Measurements from ENCODE around the gene GALNT2.

Gene GALNT2

DNA sequence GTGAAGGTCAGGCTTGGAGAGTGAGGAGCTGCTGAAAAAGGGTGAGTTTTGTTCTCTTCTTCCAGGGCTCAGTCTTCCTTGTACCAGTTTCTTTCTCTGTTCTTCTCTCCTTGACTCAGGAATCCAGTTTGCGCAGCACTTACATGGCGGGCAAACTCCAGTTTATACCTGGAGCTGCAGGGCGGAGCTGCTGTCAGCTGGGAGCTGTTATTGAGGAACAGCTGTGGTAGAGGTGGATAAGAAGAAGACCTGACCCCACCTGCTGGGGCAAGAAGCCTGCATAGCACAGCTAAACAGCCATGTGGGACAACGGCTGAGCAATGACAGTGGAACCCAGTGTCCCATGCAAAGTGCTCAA, 46.2 kb downstream of the GALNT2 start:
- H3K9ac ChIP-seq (ENCODE audit: low read length in 2 of 2): peak overlapping the region in 1 of 2 donors; percentile 21
- peaks cover 0 to 5% of the 10 kb centered on the region in 2 donors for H3K36me3 ChIP-seq (ENCODE audit: control insufficient read depth in 2 of 2, insufficient read depth in 2 of 2, low read length in 2 of 2)
- H3K4me1 ChIP-seq (ENCODE audit: control insufficient read depth, insufficient read depth, low read length): peaks cover 65% of the 10 kb centered on the region
- no peaks in the 10 kb centered on the region for H3K9me3 ChIP-seq (ENCODE audit: control insufficient read depth in 2 of 2, low read length in 2 of 2)
- no peaks in the 10 kb centered on the region for H3K27me3 ChIP-seq (ENCODE audit: control insufficient read depth in 1 of 2, insufficient read depth in 2 of 2, low read length in 2 of 2)
- peak overlapping the region; percentile 46 for H3K27ac ChIP-seq (ENCODE audit: low read length)
- H3K4me3 ChIP-seq (ENCODE audit: low read length in 2 of 2): no peak overlapping the region

DNA sequence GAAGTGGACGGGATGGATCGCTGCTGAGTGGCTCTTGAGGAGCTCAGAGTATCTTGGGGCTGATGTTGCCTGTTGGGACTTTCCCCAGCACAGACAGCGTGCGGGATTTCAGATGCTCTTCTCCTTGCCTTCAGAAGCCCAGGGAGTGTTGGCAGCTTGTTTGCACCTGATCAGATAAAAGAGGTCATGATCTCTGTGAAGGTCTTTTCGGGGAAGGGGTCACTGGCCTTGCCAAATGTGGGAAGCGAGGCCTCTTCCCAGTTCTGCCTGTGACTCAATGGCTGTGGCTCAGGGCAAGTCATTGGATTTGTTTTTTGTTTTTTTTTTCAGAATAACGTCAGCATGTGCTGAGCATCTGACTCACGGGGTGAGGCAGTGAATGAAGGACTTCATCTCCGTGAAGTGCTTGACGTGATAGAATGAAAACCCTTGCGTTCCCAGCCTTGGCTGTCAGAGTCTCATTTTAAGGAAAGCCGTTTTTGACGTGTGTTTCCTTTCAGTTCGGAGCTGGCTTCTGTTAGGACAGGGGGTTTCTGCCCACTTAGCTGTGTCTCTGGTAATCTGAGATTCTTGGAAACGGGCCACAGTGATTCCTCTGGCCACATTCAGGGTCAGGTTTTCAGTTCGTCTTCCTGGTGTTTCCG, 46.7 kb downstream of the GALNT2 start:
- Histone ChIP-seq H3K9me3 (ENCODE audit: control insufficient read depth in 2 of 2, low read length in 2 of 2) (no peaks in the 10 kb centered on the region), H3K4me3 (ENCODE audit: low read length in 2 of 2) (peak overlapping the region in 1 of 2 donors; percentile 29), H3K4me1 (ENCODE audit: control insufficient read depth, insufficient read depth, low read length) (peaks cover 60% of the 10 kb centered on the region), H3K9ac (ENCODE audit: low read length in 2 of 2) (peak overlapping the region in 1 of 2 donors; percentile 29), H3K36me3 (ENCODE audit: control insufficient read depth in 2 of 2, insufficient read depth in 2 of 2, low read length in 2 of 2) (peaks cover 0 to 3% of the 10 kb centered on the region in 2 donors), H3K27me3 (ENCODE audit: control insufficient read depth in 1 of 2, insufficient read depth in 2 of 2, low read length in 2 of 2) (no peaks in the 10 kb centered on the region), H3K27ac (ENCODE audit: low read length) (no peak overlapping the region)

DNA sequence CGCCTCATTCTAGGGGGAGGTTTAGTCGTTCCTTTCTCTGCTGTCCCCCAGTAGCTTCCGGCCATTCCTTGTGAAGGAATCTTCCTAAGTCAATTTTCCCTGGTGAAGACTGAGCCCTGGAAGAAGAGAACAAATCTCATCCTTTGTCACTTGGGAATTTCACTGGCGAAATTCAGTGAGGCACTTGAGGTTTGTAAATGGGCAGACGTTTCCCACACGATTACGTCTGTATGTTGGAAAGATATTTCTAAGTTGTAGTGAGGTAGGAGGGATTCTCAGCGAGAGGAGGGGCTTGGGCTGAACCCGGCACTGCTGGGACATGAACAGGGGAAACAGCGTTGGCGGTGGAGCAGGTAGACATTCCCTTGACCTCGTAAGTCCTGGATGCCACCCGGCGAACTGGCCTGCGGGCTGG, 47.2 kb downstream of the GALNT2 start:
- Histone ChIP-seq H3K9ac (ENCODE audit: low read length in 2 of 2) (peak overlapping the region in 1 of 2 donors; percentile 29), H3K4me3 (ENCODE audit: low read length in 2 of 2) (peak overlapping the region in 1 of 2 donors; percentile 29), H3K27me3 (ENCODE audit: control insufficient read depth in 1 of 2, insufficient read depth in 2 of 2, low read length in 2 of 2) (no peaks in the 10 kb centered on the region), H3K27ac (ENCODE audit: low read length) (no peak overlapping the region), H3K4me1 (ENCODE audit: control insufficient read depth, insufficient read depth, low read length) (peaks cover 56% of the 10 kb centered on the region), H3K36me3 (ENCODE audit: control insufficient read depth in 2 of 2, insufficient read depth in 2 of 2, low read length in 2 of 2) (peaks cover 0 to 3% of the 10 kb centered on the region in 2 donors), H3K9me3 (ENCODE audit: control insufficient read depth in 2 of 2, low read length in 2 of 2) (no peaks in the 10 kb centered on the region)

DNA sequence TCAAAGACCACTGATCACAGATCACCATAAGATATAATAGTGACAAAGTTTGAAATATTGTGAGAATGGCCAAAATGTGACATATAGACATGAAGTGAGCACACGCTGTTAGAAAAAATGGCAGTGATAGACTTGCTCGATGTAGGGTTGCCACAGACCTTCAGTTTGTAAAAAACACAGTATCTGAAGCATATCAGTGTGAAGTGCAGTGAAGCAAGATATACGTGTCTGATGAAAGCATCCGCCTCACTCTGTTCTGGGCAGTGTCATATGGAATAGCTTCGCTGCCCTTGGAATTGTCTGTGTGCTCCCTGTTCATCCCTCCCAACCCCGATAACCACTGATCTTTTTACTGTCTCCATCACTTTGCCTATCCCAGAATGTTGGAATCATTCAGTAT, 50.7 kb downstream of the GALNT2 start:
- peaks cover 37% of the 10 kb centered on the region for H3K4me1 ChIP-seq (ENCODE audit: control insufficient read depth, insufficient read depth, low read length)
- H3K9me3 ChIP-seq (ENCODE audit: control insufficient read depth in 2 of 2, low read length in 2 of 2): no peaks in the 10 kb centered on the region
- H3K4me3 ChIP-seq (ENCODE audit: low read length in 2 of 2): no peak overlapping the region
- no peak overlapping the region for H3K27ac ChIP-seq (ENCODE audit: low read length)
- H3K27me3 ChIP-seq (ENCODE audit: control insufficient read depth in 1 of 2, insufficient read depth in 2 of 2, low read length in 2 of 2): no peaks in the 10 kb centered on the region
- H3K9ac ChIP-seq (ENCODE audit: low read length in 2 of 2): no peak overlapping the region
- H3K36me3 ChIP-seq (ENCODE audit: control insufficient read depth in 2 of 2, insufficient read depth in 2 of 2, low read length in 2 of 2): peaks cover 0 to 11% of the 10 kb centered on the region in 2 donors

DNA sequence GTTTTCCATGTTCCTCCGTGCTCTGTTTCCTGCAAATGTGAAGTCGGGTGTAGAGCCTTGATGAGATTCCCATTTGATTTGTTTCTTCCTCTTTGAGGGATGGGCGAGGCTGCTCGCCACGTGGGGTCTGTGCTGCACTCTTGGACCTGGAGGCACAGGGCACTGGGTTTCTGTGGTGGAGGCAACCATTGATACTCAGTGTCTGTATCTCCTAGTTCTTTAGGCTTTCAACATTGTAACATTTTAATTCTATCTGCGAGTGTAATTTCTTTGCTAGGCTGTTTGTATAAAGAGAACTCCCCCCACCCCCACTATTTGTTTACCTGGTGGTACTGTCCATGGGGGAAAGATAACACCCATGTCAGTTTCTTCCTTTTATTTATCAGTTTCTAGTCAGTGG, 52.3 kb downstream of the GALNT2 start:
- peaks cover 24% of the 10 kb centered on the region for H3K4me1 ChIP-seq (ENCODE audit: control insufficient read depth, insufficient read depth, low read length)
- H3K27me3 ChIP-seq (ENCODE audit: control insufficient read depth in 1 of 2, insufficient read depth in 2 of 2, low read length in 2 of 2): no peaks in the 10 kb centered on the region
- no peak overlapping the region for H3K27ac ChIP-seq (ENCODE audit: low read length)
- no peak overlapping the region for H3K4me3 ChIP-seq (ENCODE audit: low read length in 2 of 2)
- no peaks in the 10 kb centered on the region for H3K9me3 ChIP-seq (ENCODE audit: control insufficient read depth in 2 of 2, low read length in 2 of 2)
- peaks cover 0 to 9% of the 10 kb centered on the region in 2 donors for H3K36me3 ChIP-seq (ENCODE audit: control insufficient read depth in 2 of 2, insufficient read depth in 2 of 2, low read length in 2 of 2)
- no peak overlapping the region for H3K9ac ChIP-seq (ENCODE audit: low read length in 2 of 2)

DNA sequence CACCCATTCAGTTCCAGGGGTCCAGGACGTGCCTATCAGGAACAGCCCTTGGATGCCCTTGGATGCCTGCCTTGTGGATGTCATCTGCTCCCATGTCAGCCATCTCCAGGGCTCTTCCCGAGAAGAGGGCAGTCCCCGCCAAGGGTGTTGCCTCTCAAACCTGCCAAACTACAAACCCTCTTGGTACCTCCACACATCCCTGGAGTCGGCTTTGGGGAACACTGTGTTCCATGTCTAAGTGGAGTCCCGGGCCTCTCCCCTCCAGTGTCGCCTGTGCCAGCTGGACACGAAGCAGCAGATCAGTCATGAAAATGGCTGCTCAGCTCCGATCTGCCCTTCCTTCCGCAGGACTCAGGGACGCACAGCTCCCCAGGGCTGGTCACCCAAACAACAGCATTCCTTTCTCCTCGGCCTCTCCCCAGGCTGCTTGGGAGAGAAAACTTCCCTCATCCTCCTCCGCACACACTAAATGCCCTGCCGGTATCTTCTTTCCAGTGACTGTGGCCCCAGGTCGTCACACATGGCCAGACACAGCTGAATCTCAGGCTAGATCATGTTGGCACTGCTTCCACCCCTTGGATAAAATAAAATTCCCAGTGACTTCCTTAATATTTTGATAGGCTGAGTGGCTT, 53.4 kb downstream of the GALNT2 start:
- H3K27me3 ChIP-seq (ENCODE audit: control insufficient read depth in 1 of 2, insufficient read depth in 2 of 2, low read length in 2 of 2): no peaks in the 10 kb centered on the region
- peaks cover 0 to 8% of the 10 kb centered on the region in 2 donors for H3K36me3 ChIP-seq (ENCODE audit: control insufficient read depth in 2 of 2, insufficient read depth in 2 of 2, low read length in 2 of 2)
- H3K4me1 ChIP-seq (ENCODE audit: control insufficient read depth, insufficient read depth, low read length): peaks cover 31% of the 10 kb centered on the region
- no peaks in the 10 kb centered on the region for H3K9me3 ChIP-seq (ENCODE audit: control insufficient read depth in 2 of 2, low read length in 2 of 2)
- H3K4me3 ChIP-seq (ENCODE audit: low read length in 2 of 2): no peak overlapping the region
- H3K27ac ChIP-seq (ENCODE audit: low read length): no peak overlapping the region
- H3K9ac ChIP-seq (ENCODE audit: low read length in 2 of 2): no peak overlapping the region

DNA sequence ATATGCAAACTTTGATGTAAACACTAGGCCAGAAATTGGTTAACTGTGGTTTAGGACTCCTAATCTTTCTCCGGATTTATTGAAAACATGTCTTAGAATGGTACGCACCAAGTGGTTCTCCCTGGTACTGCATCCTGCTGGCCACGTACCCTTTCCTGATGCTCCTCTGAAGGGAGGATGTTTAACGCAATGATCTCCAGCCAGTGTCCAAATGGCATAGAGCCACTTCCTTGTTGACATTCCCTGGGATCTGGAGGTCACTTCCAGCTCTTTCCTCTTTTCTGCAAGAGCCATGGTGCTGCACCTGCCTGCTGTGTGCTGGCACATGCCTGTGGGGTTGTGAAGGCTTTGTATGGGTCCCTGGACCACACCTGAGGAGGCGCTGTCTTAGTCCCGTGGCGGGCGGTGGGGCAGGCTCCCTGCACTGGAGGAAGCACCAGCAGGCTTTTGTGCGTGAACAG, 53.9 kb downstream of the GALNT2 start:
- peaks cover 0 to 8% of the 10 kb centered on the region in 2 donors for H3K36me3 ChIP-seq (ENCODE audit: control insufficient read depth in 2 of 2, insufficient read depth in 2 of 2, low read length in 2 of 2)
- peaks cover 33% of the 10 kb centered on the region for H3K4me1 ChIP-seq (ENCODE audit: control insufficient read depth, insufficient read depth, low read length)
- no peak overlapping the region for H3K4me3 ChIP-seq (ENCODE audit: low read length in 2 of 2)
- no peaks in the 10 kb centered on the region for H3K9me3 ChIP-seq (ENCODE audit: control insufficient read depth in 2 of 2, low read length in 2 of 2)
- H3K27me3 ChIP-seq (ENCODE audit: control insufficient read depth in 1 of 2, insufficient read depth in 2 of 2, low read length in 2 of 2): no peaks in the 10 kb centered on the region
- no peak overlapping the region for H3K27ac ChIP-seq (ENCODE audit: low read length)
- H3K9ac ChIP-seq (ENCODE audit: low read length in 2 of 2): no peak overlapping the region

DNA sequence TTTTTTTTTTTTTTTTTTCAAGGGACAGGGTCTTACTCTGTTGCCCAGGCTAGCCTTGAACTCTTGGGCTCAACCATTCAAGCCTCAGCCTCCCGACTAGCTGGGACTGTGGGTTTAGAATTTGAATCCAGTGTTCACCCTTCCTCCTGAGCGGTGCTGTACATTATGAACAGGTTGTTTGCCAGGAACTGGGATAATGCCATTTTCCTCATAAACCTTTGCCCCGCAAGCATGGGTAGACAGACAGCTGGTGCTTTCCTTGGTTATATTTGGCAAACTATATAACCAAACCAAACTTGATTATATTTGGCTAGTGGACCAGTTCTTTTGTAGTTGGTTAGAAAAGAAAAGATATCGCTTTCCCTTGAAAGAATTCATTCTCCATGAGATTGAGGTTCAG, 54.9 kb downstream of the GALNT2 start:
- Histone ChIP-seq H3K27me3 (ENCODE audit: control insufficient read depth in 1 of 2, insufficient read depth in 2 of 2, low read length in 2 of 2) (no peaks in the 10 kb centered on the region), H3K9me3 (ENCODE audit: control insufficient read depth in 2 of 2, low read length in 2 of 2) (no peaks in the 10 kb centered on the region), H3K4me3 (ENCODE audit: low read length in 2 of 2) (no peak overlapping the region), H3K4me1 (ENCODE audit: control insufficient read depth, insufficient read depth, low read length) (peaks cover 41% of the 10 kb centered on the region), H3K27ac (ENCODE audit: low read length) (no peak overlapping the region), H3K9ac (ENCODE audit: low read length in 2 of 2) (no peak overlapping the region), H3K36me3 (ENCODE audit: control insufficient read depth in 2 of 2, insufficient read depth in 2 of 2, low read length in 2 of 2) (peaks cover 0 to 8% of the 10 kb centered on the region in 2 donors)

DNA sequence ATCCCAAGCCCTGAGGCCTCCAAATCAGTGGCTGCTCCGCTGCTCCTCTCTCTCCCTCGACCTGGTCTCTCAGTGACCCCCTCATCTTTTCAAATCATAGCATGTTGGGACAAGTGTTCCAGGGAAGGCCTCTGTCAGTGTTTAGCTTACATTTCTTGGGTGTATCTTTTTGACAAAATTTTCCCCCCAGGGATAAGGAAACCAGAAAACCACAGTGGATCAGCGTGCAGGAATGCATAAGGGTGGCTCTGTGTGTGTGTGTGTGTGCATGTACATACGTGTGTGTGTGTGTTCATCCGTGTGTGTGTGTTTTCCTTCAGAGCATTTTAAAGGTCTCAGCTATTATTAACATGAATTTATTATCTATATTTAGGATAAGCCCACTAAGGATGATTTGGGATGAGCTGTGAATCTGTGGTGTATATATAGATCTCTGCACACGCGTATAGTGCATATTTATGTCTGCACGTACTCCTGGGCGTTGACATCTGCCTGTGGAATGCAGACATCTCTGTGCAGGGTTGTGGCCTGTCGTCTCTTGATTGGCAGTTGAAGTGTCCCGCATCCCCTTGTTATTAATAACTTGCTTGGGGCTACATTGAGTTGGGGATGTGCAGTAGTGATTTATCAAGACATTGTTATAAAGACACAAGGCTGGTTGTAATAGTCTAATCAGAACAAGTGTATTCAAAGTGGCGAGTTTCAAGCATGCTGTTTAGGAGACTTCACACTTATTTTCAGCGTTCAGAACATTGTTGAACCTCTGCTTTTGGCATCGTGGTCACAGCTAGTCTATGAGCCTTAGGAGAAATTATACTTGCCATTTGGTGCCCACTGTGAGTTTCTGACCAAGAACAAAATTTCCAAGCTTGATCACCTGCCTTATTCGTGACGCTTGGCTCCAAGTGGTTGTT, 55.6 kb downstream of the GALNT2 start:
- Histone ChIP-seq H3K9ac (ENCODE audit: low read length in 2 of 2) (no peak overlapping the region), H3K9me3 (ENCODE audit: control insufficient read depth in 2 of 2, low read length in 2 of 2) (no peaks in the 10 kb centered on the region), H3K27me3 (ENCODE audit: control insufficient read depth in 1 of 2, insufficient read depth in 2 of 2, low read length in 2 of 2) (no peaks in the 10 kb centered on the region), H3K36me3 (ENCODE audit: control insufficient read depth in 2 of 2, insufficient read depth in 2 of 2, low read length in 2 of 2) (peaks cover 0 to 8% of the 10 kb centered on the region in 2 donors), H3K27ac (ENCODE audit: low read length) (no peak overlapping the region), H3K4me3 (ENCODE audit: low read length in 2 of 2) (no peak overlapping the region), H3K4me1 (ENCODE audit: control insufficient read depth, insufficient read depth, low read length) (peaks cover 39% of the 10 kb centered on the region)

DNA sequence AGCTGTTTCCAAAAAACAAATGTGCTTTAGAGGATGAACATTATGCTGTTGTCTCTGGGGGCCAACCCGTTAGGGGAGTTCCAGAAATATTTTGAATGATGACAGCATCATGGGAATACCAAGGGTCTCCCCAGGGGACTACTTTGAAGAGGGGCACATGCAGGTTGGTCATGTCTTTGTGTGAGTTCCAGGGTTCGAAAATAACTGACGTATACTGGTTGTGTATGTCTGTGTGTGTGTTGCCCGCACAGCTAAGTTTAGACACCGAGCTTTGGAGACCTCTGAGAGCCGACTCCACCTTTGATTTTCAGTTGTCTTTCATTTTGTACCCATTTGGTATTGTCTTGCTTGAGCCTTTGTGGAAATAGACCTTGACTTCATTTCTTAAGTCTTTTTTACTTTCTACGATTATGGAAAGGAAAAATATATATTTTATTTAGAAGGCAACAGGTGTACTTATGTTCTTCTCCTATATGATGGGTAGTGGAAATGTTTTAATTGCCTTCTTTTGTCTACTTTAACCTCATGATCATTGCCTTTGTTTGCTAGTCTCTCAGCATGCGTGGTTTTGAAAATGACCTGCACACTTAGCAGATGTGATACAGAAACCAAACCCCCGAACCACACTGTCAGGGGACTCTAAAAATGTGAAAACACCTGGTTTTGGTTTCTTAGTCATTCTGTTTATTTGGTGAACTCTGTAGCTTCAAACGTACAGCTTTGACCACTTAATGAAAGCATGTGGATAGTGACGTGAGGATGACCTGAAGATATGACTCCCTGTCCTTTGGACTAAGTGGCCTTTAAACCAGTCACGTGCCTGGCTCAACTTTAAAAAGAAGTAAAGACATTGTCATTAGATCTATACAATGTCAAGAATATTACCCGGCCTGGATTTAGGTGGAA, 56.5 kb downstream of the GALNT2 start:
- Histone ChIP-seq H3K4me1 (ENCODE audit: control insufficient read depth, insufficient read depth, low read length) (peaks cover 39% of the 10 kb centered on the region), H3K4me3 (ENCODE audit: low read length in 2 of 2) (no peak overlapping the region), H3K27me3 (ENCODE audit: control insufficient read depth in 1 of 2, insufficient read depth in 2 of 2, low read length in 2 of 2) (no peaks in the 10 kb centered on the region), H3K36me3 (ENCODE audit: control insufficient read depth in 2 of 2, insufficient read depth in 2 of 2, low read length in 2 of 2) (peaks cover 0 to 8% of the 10 kb centered on the region in 2 donors), H3K9me3 (ENCODE audit: control insufficient read depth in 2 of 2, low read length in 2 of 2) (no peaks in the 10 kb centered on the region), H3K27ac (ENCODE audit: low read length) (no peak overlapping the region), H3K9ac (ENCODE audit: low read length in 2 of 2) (no peak overlapping the region)

Data from stomach smooth muscle (tissue), 2 donors.